Spleen (tissue), 7 donors: ENCODE results near the gene CCL1.

Experiments used
- CTCF ChIP-seq, 11 experiments: fragments of 200-600 bp in 7 of 11; fragments of 450-650 bp in 4 of 11; sonication (generic) in 4 of 11; IDR thresholded peaks in 8 of 11; conservative IDR thresholded peaks in 3 of 11; 1 replicate in 7 of 11; 2 replicates in 4 of 11; pipeline versions ENCODE4 v1.4.0 to v1.8.0; 2016 to 2021; ENCODE audit warnings: antibody characterized with exemption in 11 of 11, inconsistent platforms in 4 of 11, mild to moderate bottlenecking in 1 of 11
- POLR2A ChIP-seq, 3 donors: fragments of 450-650 bp; IDR thresholded peaks; one replicate each; pipeline ENCODE4 v1.5.1; 2017; ENCODE audit warnings: antibody characterized with exemption in 3 of 3, mild to moderate bottlenecking in 1 of 3
- POLR2AphosphoS5 ChIP-seq, 3 donors: sonication (generic); formaldehyde crosslinking; IDR thresholded peaks; one replicate each; pipeline ENCODE4 v1.5.1; 2017; ENCODE audit warnings: antibody characterized with exemption in 3 of 3
- donor health status: DM: no; HTN: no; CAD: no; lungs with moderate emphysema.
- donor health status: DM: no; HTN: no; CAD: no.
- donor health status: DM: no; HTN: no; CAD: no.

- TF ChIP-seq CTCF (IDR thresholded peaks at IDR 0.05 in 8 of 11, conservative IDR thresholded peaks at IDR 0.05 in 3 of 11) (no peak), POLR2AphosphoS5 (IDR thresholded peaks at IDR 0.05) (no peak), POLR2A (IDR thresholded peaks at IDR 0.05) (no peak)
These were observed 25.3 kb downstream of the CCL1 start for GRCh38 chr17:34337701-34338100.
